Heart right ventricle (tissue), 16 donors: ENCODE data around the gene FXYD3. TPM values are rescaled to one million over a fixed set of nuclear protein-coding genes. Genes with fewer than 3 reads are reported as not detected.

Source experiments
- ATAC-seq, 8 donors: fragments of 200-7000 bp; cut with Tn5 transposase; one replicate each; pipeline ENCODE4 v1.9.1; 2020; ENCODE audit warnings: mild to moderate bottlenecking in 8 of 8, moderate library complexity in 8 of 8, moderate number of reproducible peaks in 1 of 8
- DNase-seq, 2 donors: peaks; one replicate each; pipeline ENCODE4 v3.0.0-alpha.2; 2020
- H3K27ac ChIP-seq, 10 donors: fragments of 200-600 bp; sonication (generic) in 2 of 10; one replicate each; pipeline versions ENCODE4 v1.5.0 to v1.8.0; 2020 to 2022; ENCODE audit warnings: mild to moderate bottlenecking in 3 of 10
- H3K27me3 ChIP-seq, 7 donors: fragments of 200-600 bp; one replicate each; pipeline ENCODE4 v1.8.0; 2021 to 2022; ENCODE audit warnings: mild to moderate bottlenecking in 2 of 7
- H3K36me3 ChIP-seq, 9 donors: fragments of 200-600 bp; sonication (generic) in 1 of 9; one replicate each; pipeline versions ENCODE4 v1.5.0 to v1.8.0; 2020 to 2022; ENCODE audit warnings: mild to moderate bottlenecking in 2 of 9
- H3K4me1 ChIP-seq, 9 donors: fragments of 200-600 bp; sonication (generic) in 1 of 9; one replicate each; pipeline versions ENCODE4 v1.5.0 to v1.8.0; 2020 to 2022; ENCODE audit warnings: mild to moderate bottlenecking in 4 of 9
- H3K4me3 ChIP-seq, 10 donors: fragments of 200-600 bp; sonication (generic) in 2 of 10; one replicate each; pipeline versions ENCODE4 v1.5.0 to v1.8.0; 2020 to 2022; ENCODE audit warnings: mild to moderate bottlenecking in 7 of 10, moderate library complexity in 2 of 10
- H3K9me3 ChIP-seq, 11 donors: fragments of 200-600 bp in 10 of 11; sonication (generic) in 2 of 11; one replicate each; pipeline versions ENCODE4 v1.5.0 to v1.8.0; 2013 to 2022; ENCODE audit warnings: mild to moderate bottlenecking in 2 of 11, control low read depth in 1 of 11, moderate library complexity in 1 of 11
- WGBS, 2 donors: extraction: QIAGEN DNeasy Blood & Tissue Kit; methylation state at CpG; one replicate each; pipeline ENCODE4 v1.1.7; 2013; ENCODE audit warnings: inconsistent platforms in 1 of 2; 5-methylcytosine and 5-hydroxymethylcytosine counted together
- intact Hi-C, 10 donors: fragments of 100-400 bp; cut with DNase I; formaldehyde crosslinking; loops; one replicate each; pipeline versions ENCODE4 v1.11.1 to v1.14.2; 2022
- polyA plus RNA-seq, 2 donors: library from polyadenylated mRNA; stranded (reverse); fragments of 200-250 nt; gene quantifications; one replicate each; pipeline ENCODE4 v1.2.3, GENCODE V29; 2013
- total RNA-seq, 10 donors: library from RNA; stranded (reverse); fragmentation: NEBNext Ultra II Directional in 3 of 10; extraction: Animal tissue kit (Norgen Biotek cat#: 25700) in 3 of 10; gene quantifications; one replicate each; pipeline versions ENCODE4 v1.2.1 to v1.2.4, GENCODE V29; 2021 to 2023
- TF ChIP-seq, protein P1 (sequence below), 9 donors: fragments of 200-600 bp; sonication (generic) in 2 of 9; IDR thresholded peaks; one replicate each; pipeline versions ENCODE4 v1.5.0 to v1.8.0; 2021 to 2022; ENCODE audit warnings: antibody characterized with exemption in 9 of 9, mild to moderate bottlenecking in 5 of 9, moderate library complexity in 1 of 9
- donor health status: Arrhythmogenic right ventricular cardiomyopathy.
- donor health status: ischemic (EF 13 %, LVEDD 7.1; RV severe dilation, severe dysfunction).
- donor health status: healthy with polysubstance abuse.
- donor health status: DM: no; HTN: yes; CAD: no.
- donor health status: DM: no; HTN: no; CAD: no.
- donor health status: ischemic (EF 25% LVEDD 6.9; RV normal size, moderate dysfunction).
- donor health status: ischemic (EF 25% LVEDD 5.7; RV mildly dilated, moderate dysfunction).
- donor health status: healthy.
- donor health status: DM: yes; HTN: yes; CAD: no.
- donor health status: Ischemic cardiomyopathy.
- donor health status: ischemic (EF 35%, LVEDD 5.7; RV mildly dilated, moderate dysfunction).
- donor health status: nonischemic (EF 11% LVEDD 7.7; RV severe dilation, severe dysfunction).
- donor health status: DM: yes; HTN: yes; CAD: no.
- donor health status: PGD.
- donor health status: ischemic (EF 29% LVEDD 5.4; RV normal size, mild dysfunction).
- donor health status: nonischemic (EF 23%, LVEDD 6.1; RV moderate dilation, normal function).

Gene FXYD3
- total and polyA plus RNA-seq, 12 donors = 0.51 to 2.7 (median 0.78) TPM; not detected in 3

DNA sequence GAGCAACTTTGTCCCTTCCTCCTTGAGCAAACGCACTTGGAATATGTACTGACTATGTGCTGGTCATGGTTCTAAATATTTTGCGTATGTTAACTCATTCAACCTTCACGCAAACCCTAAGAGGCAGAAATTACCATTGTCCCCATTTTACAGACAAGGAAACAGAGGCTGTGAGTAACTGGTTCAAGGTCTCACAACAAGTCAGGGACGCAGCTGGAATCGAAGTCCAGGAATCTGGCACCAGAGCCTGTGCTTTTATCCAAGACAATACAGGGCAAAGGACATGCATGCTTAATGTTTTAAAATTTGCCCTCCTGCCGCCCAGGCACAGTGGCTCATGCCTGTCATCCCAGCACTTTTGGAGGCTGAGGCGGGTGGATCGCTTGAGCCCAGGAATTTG, 44.0 kb downstream of the FXYD3 start:
- H3K9me3 ChIP-seq = peaks cover 0 to 31% (median 13%) of the 10 kb centered on the region in 11 donors
- no peak overlapping the region for H3K4me3 ChIP-seq
- no peak overlapping the region for H3K27ac ChIP-seq
- ATAC-seq (no peak), DNase-seq (no peak)
- H3K4me1 ChIP-seq = peaks cover 0 to 18% (median 12%) of the 10 kb centered on the region in 9 donors
- intact Hi-C loops = loop anchor here in 3 of 10 donors (5.0 to 10.0 kb wide), 3 partner anchors 53 to 108 kb away; partner anchors contain the start of gene USF2 (in 1 of the 3)
- TF ChIP-seq, protein P1, sequence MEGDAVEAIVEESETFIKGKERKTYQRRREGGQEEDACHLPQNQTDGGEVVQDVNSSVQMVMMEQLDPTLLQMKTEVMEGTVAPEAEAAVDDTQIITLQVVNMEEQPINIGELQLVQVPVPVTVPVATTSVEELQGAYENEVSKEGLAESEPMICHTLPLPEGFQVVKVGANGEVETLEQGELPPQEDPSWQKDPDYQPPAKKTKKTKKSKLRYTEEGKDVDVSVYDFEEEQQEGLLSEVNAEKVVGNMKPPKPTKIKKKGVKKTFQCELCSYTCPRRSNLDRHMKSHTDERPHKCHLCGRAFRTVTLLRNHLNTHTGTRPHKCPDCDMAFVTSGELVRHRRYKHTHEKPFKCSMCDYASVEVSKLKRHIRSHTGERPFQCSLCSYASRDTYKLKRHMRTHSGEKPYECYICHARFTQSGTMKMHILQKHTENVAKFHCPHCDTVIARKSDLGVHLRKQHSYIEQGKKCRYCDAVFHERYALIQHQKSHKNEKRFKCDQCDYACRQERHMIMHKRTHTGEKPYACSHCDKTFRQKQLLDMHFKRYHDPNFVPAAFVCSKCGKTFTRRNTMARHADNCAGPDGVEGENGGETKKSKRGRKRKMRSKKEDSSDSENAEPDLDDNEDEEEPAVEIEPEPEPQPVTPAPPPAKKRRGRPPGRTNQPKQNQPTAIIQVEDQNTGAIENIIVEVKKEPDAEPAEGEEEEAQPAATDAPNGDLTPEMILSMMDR (IDR thresholded peaks at IDR 0.05) = no peak
- WGBS, 2 donors = 89 to 91% methylated on average over 8 of the region's 8 CpGs
- H3K27me3 ChIP-seq = peaks cover 0 to 16% (median 0%) of the 10 kb centered on the region in 7 donors
- peaks cover 0 to 79% (median 25%) of the 10 kb centered on the region in 9 donors for H3K36me3 ChIP-seq

DNA sequence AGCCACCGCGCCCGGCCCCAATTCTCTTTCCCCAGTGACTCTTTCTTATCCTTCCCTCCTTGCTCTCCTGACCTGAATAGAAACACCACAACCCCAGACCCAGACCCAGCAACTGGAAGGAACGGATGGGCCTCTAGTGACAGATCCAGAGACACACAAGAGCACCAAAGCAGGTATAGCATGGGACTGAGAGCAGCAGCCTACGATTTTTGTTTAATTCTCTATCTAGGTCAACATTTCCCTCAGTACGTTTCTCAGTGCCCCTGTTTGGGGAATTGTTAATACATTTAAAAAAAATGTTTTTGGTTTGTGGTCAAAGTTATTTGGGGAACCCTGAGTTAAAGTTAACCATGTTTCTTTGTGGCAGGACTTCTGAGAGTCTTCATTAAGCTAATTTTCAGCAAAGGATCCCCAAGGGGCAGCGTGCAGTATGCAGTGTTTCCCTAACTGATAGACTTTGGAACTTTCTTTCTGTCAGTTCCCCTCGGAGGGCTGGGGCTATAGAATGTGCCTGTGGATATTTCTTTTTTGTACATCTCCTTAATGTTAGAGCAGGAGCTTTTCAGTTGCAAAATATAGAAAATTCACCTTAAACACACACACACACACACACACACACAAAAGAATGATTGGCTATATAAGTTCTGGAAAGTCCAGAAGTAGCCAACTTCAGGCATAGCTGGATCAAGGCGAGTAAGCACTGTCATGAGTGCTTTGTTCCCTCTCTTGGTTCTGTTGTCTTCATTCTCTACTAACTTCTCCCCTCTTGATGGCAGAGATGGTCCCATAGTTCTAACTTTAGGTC, 45.2 kb downstream of the FXYD3 start:
- H3K27ac ChIP-seq = no peak overlapping the region
- TF ChIP-seq, protein P1 (IDR thresholded peaks at IDR 0.05) = no peak
- peaks cover 0 to 91% (median 37%) of the 10 kb centered on the region in 9 donors for H3K36me3 ChIP-seq
- 93 to 96% methylated on average over 9 of the region's 9 CpGs for WGBS, 2 donors
- peaks cover 0 to 10% (median 0%) of the 10 kb centered on the region in 7 donors for H3K27me3 ChIP-seq
- H3K9me3 ChIP-seq = peaks cover 0 to 39% (median 19%) of the 10 kb centered on the region in 11 donors
- intact Hi-C loops = no loop called here
- no peak overlapping the region for H3K4me3 ChIP-seq
- ATAC-seq = no peak
- peaks cover 0 to 6% (median 1%) of the 10 kb centered on the region in 9 donors for H3K4me1 ChIP-seq
- DNase-seq = no peak

DNA sequence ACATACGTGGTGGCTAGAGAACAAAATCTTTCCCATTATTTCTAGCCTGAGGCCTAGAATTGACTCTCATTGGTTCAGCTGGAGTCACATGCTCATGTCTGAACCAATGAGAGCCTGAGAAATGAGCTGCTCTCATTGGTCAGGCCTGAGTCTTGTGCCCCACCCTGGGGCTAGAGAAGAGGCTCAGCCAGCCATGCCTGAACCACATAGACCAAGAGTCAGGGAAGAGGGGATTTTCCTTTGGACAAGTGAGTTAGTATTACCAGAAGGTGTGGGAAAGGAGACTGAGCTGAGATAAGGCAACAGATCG, 45.8 kb downstream of the FXYD3 start:
- Histone ChIP-seq H3K36me3 (peaks cover 0 to 97% (median 43%) of the 10 kb centered on the region in 9 donors), H3K27me3 (peaks cover 0 to 10% (median 0%) of the 10 kb centered on the region in 7 donors), H3K27ac (no peak overlapping the region), H3K4me1 (peaks cover 0 to under 1% (median 0%) of the 10 kb centered on the region in 9 donors), H3K9me3 (peaks cover 0 to 45% (median 25%) of the 10 kb centered on the region in 11 donors), H3K4me3 (no peak overlapping the region)
- ATAC-seq = no peak
- no peak for DNase-seq
- TF ChIP-seq, protein P1 (IDR thresholded peaks at IDR 0.05) = no peak
- 93 to 95% methylated on average over 2 of the region's 2 CpGs for WGBS, 2 donors
- intact Hi-C loops = no loop called here

DNA sequence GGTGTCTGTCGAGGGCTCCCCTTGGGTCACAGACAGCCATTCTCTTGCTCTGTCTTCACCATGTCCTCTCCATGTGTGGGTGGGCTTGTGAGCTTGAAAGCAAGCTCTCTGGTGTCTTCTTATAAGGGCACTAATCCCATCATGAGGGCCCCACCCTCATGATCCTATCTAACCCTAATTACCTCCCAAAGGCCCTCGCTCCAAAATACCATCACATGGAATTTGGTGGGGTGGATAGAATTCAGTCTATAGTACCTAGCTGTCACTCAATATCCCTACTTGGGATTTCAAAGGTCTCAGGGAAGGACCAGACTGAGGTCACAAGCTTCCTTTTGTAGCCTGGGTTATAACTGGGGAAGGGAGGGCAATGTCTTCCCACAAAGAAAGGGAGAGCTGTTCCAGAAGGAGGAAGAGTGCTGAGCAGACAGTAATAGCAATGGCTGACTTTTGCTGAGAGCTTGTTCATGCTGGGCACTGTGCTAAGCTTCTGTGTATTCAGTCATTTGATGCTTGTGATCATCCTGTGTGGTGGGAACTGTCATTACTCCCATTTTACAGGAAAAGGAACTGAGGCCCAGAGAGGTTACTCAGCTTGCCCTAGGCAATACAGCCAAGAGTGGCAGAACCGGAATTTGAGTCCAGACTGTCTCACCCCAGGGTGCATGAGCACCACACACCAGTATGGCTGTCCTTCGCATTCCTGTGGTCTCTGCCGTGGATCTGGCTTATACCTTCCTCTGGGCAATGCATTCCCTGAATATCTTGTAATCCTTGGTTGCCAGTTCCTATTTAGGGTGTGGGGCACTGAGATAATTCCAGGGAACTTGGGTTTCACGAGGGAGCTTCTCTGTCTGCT, 47.1 kb downstream of the FXYD3 start:
- TF ChIP-seq, protein P1 (IDR thresholded peaks at IDR 0.05) = no peak
- intact Hi-C loops = no loop called here
- Histone ChIP-seq H3K36me3 (peaks cover 0 to 99% (median 46%) of the 10 kb centered on the region in 9 donors), H3K9me3 (peaks cover 0 to 51% (median 29%) of the 10 kb centered on the region in 11 donors), H3K4me1 (peaks cover 0 to 10% (median 0%) of the 10 kb centered on the region in 9 donors), H3K27ac (no peak overlapping the region), H3K4me3 (no peak overlapping the region), H3K27me3 (no peaks in the 10 kb centered on the region)
- ATAC-seq = no peak
- WGBS, 2 donors = 75 to 87% methylated on average over 6 of the region's 6 CpGs
- no peak for DNase-seq
